ENCODE results near the gene EPHA8. TPM values are rescaled to one million over a fixed set of nuclear protein-coding genes. Genes with fewer than 3 reads are reported as not detected.

EPHA8 gene
- total and polyA plus RNA-seq, 7 donors, result 0.01 to 0.03 TPM; not detected in 5

DNA sequence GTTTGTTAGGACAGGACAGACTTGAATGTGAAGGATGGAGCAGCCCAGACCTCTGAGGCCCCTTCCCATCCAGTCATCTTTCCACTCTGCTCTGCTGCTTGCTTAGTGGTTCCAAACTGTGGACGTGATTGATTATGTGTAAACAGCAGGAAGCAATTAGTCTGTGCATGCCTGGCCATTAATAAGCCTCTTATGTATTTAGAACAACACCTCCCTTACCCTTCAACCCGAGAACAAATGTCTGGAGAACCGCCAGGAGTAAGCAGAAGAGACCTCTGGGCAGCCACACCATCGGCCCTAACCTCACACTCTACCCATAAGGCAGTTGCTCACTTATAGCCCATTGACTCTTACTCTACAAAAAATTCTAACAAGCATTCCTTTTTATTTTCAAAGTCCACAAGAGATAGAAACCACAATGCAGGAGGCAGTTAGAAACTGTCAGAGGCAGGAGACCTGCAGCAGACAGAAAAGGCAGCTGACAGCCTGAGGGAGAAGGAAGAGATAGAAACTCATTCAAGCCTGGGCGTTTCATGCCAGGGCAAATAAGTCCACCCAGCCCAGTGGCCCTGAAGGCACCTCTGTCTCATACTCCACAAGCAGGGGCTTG lies 5.8 kb upstream of the EPHA8 start:
- TF ChIP-seq, protein P1, sequence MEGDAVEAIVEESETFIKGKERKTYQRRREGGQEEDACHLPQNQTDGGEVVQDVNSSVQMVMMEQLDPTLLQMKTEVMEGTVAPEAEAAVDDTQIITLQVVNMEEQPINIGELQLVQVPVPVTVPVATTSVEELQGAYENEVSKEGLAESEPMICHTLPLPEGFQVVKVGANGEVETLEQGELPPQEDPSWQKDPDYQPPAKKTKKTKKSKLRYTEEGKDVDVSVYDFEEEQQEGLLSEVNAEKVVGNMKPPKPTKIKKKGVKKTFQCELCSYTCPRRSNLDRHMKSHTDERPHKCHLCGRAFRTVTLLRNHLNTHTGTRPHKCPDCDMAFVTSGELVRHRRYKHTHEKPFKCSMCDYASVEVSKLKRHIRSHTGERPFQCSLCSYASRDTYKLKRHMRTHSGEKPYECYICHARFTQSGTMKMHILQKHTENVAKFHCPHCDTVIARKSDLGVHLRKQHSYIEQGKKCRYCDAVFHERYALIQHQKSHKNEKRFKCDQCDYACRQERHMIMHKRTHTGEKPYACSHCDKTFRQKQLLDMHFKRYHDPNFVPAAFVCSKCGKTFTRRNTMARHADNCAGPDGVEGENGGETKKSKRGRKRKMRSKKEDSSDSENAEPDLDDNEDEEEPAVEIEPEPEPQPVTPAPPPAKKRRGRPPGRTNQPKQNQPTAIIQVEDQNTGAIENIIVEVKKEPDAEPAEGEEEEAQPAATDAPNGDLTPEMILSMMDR (IDR thresholded peaks at IDR 0.05), result no peak
- 30 to 39% (median 38%) methylated on average over 5 of the region's 5 CpGs for WGBS, 3 donors
- Histone ChIP-seq H3K27me3 (ENCODE audit: insufficient read depth in 3 of 3, low read length in 2 of 3) (peaks cover 5 to 83% (median 34%) of the 10 kb centered on the region in 3 donors), H3K27ac (no peak overlapping the region), H3K36me3 (ENCODE audit: insufficient read depth in 1 of 2, low read depth in 1 of 2) (no peaks in the 10 kb centered on the region), H3K4me1 (no peaks in the 10 kb centered on the region), H3K4me3 (no peak overlapping the region), H3K9me3 (no peaks in the 10 kb centered on the region)
- intact Hi-C loops (cut with DNase I), result no loop called here
- ATAC-seq (no peak), DNase-seq (no peak)

DNA sequence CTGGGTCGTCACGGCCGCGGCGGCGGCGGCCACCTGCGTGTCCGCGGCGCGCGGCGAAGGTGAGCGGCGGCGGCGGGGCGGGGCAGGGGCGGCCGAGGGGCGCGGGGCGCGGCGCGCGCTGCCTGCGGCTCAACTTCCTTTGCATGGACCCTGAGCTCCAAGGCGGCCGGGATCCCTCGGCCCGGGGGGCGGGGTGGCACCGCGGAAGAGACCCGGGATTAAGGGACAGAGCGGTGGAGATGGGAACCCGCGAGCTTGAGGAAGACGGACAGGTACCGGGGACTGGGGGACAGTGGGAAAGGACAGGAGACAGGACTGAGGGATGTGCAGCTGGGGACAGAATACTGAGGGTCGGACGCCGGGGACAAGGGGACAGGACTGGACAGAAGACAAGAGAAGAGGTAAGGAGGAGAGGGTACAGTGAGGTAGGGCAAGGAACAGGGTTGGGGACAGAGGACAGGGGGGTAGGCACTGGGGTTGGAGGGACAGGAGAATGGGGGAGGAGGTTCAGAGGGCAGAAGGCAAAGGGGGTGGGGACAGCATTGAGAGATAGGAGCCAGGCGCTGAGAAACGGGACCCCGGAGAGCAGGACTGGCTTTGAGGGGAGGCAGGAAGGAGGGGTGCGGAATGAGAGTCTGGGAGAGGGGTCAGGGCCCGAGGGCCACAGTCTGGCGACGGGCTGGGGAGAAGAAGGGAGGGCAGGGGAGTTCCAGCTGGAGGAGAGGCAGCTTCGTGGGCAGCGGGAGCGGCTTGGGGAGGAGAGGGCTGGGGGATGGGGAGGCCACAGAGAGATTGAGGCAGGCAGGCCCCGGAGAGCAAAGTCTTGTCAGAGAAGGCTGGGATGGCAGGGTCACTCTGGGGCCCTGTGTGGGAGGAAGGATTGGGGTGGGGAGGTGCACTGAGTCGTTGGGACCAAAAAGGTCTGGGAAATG lies 648 bp downstream of the EPHA8 start:
- intact Hi-C loops (cut with DNase I), result no loop called here
- no peaks in the 10 kb centered on the region for H3K4me1 ChIP-seq
- H3K27me3 ChIP-seq (ENCODE audit: insufficient read depth in 3 of 3, low read length in 2 of 3), result peaks cover 5 to 70% (median 30%) of the 10 kb centered on the region in 3 donors
- no peak overlapping the region for H3K27ac ChIP-seq
- no peaks in the 10 kb centered on the region for H3K9me3 ChIP-seq
- H3K36me3 ChIP-seq (ENCODE audit: insufficient read depth in 1 of 2, low read depth in 1 of 2), result no peaks in the 10 kb centered on the region
- TF ChIP-seq, protein P1 (IDR thresholded peaks at IDR 0.05), result no peak
- WGBS, 3 donors, result 5 to 12% (median 6%) methylated on average over 29 to 57 of the region's 57 CpGs
- ATAC-seq (no peak), DNase-seq (no peak)
- no peak overlapping the region for H3K4me3 ChIP-seq

DNA sequence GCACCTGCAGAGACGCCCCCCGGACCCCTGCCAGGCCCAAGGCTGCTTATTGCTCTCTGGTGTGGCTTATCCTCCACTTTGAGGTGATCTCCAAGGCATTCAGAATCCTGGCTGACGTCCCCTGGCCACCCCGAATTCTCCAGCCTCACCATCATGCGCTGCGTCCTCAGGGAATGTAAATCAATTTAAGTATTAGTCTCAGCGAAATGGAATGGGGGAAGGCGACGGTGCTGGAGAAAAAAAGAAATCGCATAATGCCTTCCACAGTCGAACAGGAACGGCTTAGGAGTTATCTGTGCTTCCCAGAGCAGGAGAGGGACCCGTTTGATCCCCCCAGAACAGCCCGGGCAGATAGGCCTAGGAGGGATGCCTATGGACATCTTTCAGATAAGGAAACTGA lies 2.9 kb downstream of the EPHA8 start:
- Histone ChIP-seq H3K4me3 (no peak overlapping the region), H3K27me3 (ENCODE audit: insufficient read depth in 3 of 3, low read length in 2 of 3) (peaks cover 5 to 60% (median 24%) of the 10 kb centered on the region in 3 donors)
- intact Hi-C loops (cut with DNase I), result no loop called here

GRCh38 chr1:22567197-22567596 lies 3.9 kb downstream of the EPHA8 start:
- no peaks in the 10 kb centered on the region for H3K9me3 ChIP-seq
- no peak overlapping the region for H3K27ac ChIP-seq
- 63 to 65% (median 64%) methylated on average over 12 to 14 of the region's 14 CpGs for WGBS, 3 donors
- ATAC-seq (no peak), DNase-seq (no peak)
- no peak overlapping the region for H3K4me3 ChIP-seq
- H3K4me1 ChIP-seq, result no peaks in the 10 kb centered on the region
- peaks cover 0 to 53% (median 21%) of the 10 kb centered on the region in 3 donors for H3K27me3 ChIP-seq (ENCODE audit: insufficient read depth in 3 of 3, low read length in 2 of 3)
- H3K36me3 ChIP-seq (ENCODE audit: insufficient read depth in 1 of 2, low read depth in 1 of 2), result no peaks in the 10 kb centered on the region
- intact Hi-C loops (cut with DNase I), result no loop called here
- TF ChIP-seq, protein P1 (IDR thresholded peaks at IDR 0.05), result no peak

More for the DNA sequence above, 2.9 kb downstream of the EPHA8 start:
- Histone ChIP-seq H3K27ac (no peak overlapping the region), H3K36me3 (ENCODE audit: insufficient read depth in 1 of 2, low read depth in 1 of 2) (no peaks in the 10 kb centered on the region), H3K4me1 (no peaks in the 10 kb centered on the region), H3K9me3 (no peaks in the 10 kb centered on the region)
- 77 to 86% (median 82%) methylated on average over 14 of the region's 14 CpGs for WGBS, 3 donors
- TF ChIP-seq, protein P1 (IDR thresholded peaks at IDR 0.05), result no peak
- ATAC-seq (no peak), DNase-seq (no peak)

Measured in psoas muscle (tissue), 8 donors.